Erythroblast (primary cell): ENCODE results near the gene TRMT13.

Experiments
- GATA1 ChIP-seq: IDR thresholded peaks from 2 replicates; pipeline ENCODE4 v1.6.1; 2011; ENCODE audit warnings: low read depth, mild to moderate bottlenecking, control low read depth, low read length, moderate library complexity
- POLR2A ChIP-seq: IDR thresholded peaks from 2 replicates; pipeline ENCODE4 v1.6.1; 2011; ENCODE audit warnings: mild to moderate bottlenecking, low read length

- no peak for TF ChIP-seq POLR2A
- TF ChIP-seq GATA1, result no peak
Measured at GRCh38 chr1:100184536-100184935, 51.6 kb downstream of the TRMT13 start.
